ENCODE data around the gene PDE11A.

- no peak for TF ChIP-seq CTCF (IDR thresholded peaks at IDR 0.05)
- no peak for TF ChIP-seq POLR2A (IDR thresholded peaks at IDR 0.05)
These were observed 197.9 kb downstream of the PDE11A start for GRCh38 chr2:177874686-177875085.

Data from esophagus squamous epithelium (tissue), 4 donors.